Measurements from ENCODE around the gene VPREB1.
"Not testable (repeated sequence)": the region's sequence is repeated elsewhere in the genome, so short reads cannot be mapped to it uniquely, and the experiment has no call there.

Gene VPREB1

GRCh38 chr22:22244316-22245250 is at the start of gene VPREB1:
Gene VPREB1, plus strand, starts transcription at chr22:22244786. Its CDS starts 28 bp downstream, at chr22:22244814.
- DNase-seq (ENCODE audit: low read depth): no peak

- DNase-seq (ENCODE audit: low read depth): no peak
Measured at GRCh38 chr22:22194931-22195264, 49.7 kb upstream of the VPREB1 start.

GRCh38 chr22:22195265-22196017 is 49.1 kb upstream of the VPREB1 start:
- no peak for DNase-seq (ENCODE audit: low read depth)

- DNase-seq (ENCODE audit: low read depth): no peak
Measured at GRCh38 chr22:22196018-22196533, 48.5 kb upstream of the VPREB1 start.

GRCh38 chr22:22196833-22197477 is 47.6 kb upstream of the VPREB1 start:
- DNase-seq (ENCODE audit: low read depth): no peak

- DNase-seq (ENCODE audit: low read depth): no peak
Measured at GRCh38 chr22:22197993-22198402, 46.6 kb upstream of the VPREB1 start.

- DNase-seq (ENCODE audit: low read depth): no peak
Measured at GRCh38 chr22:22198751-22199150, 45.8 kb upstream of the VPREB1 start.

- no peak for DNase-seq (ENCODE audit: low read depth)
Measured at GRCh38 chr22:22199634-22200033, 45.0 kb upstream of the VPREB1 start.

GRCh38 chr22:22200569-22201184 is 43.9 kb upstream of the VPREB1 start:
- DNase-seq (ENCODE audit: low read depth): no peak

- DNase-seq (ENCODE audit: low read depth): no peak
Measured at GRCh38 chr22:22201185-22201929, 43.2 kb upstream of the VPREB1 start.

- DNase-seq (ENCODE audit: low read depth): no peak
Measured at GRCh38 chr22:22201930-22202343, 42.6 kb upstream of the VPREB1 start.

GRCh38 chr22:22203048-22203971 is 41.3 kb upstream of the VPREB1 start:
- DNase-seq (ENCODE audit: low read depth): no peak

- no peak for DNase-seq (ENCODE audit: low read depth)
Measured at GRCh38 chr22:22207845-22208564, 36.6 kb upstream of the VPREB1 start.

- DNase-seq (ENCODE audit: low read depth): no peak
Measured at GRCh38 chr22:22208652-22209051, 35.9 kb upstream of the VPREB1 start.

- DNase-seq (ENCODE audit: low read depth): not testable (repeated sequence)
Measured at GRCh38 chr22:22209080-22209640, 35.4 kb upstream of the VPREB1 start.

GRCh38 chr22:22210375-22210774 is 34.2 kb upstream of the VPREB1 start:
- DNase-seq (ENCODE audit: low read depth): no peak

GRCh38 chr22:22210889-22211833 is 33.4 kb upstream of the VPREB1 start:
- no peak for DNase-seq (ENCODE audit: low read depth)

- DNase-seq (ENCODE audit: low read depth): no peak
Measured at GRCh38 chr22:22213231-22213630, 31.4 kb upstream of the VPREB1 start.
